ENCODE measurements around the gene HS3ST3A1.

The HS3ST3A1 gene

DNA sequence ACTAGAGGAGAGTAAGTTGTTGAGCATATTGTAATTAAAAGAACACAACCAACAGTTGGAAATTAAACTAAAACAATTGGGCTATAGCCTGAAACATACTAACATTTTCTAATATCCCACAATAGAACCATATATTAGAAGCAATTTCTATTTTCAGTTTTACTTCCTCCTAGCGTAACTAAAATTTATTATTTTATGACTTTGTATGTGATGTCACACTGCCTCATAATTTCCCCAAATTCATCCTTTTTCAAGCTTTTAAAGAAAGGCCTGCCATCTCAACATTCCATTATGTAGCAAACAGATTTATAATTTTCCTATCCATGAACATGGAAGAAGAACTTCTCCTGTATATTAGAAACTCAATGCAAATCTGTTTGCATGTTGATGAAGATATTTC, 110.2 kb downstream of the HS3ST3A1 start:
- no peak for DNase-seq

GRCh38 chr17:13490906-13491482, 110.7 kb downstream of the HS3ST3A1 start:
- DNase-seq, result no peak

DNA sequence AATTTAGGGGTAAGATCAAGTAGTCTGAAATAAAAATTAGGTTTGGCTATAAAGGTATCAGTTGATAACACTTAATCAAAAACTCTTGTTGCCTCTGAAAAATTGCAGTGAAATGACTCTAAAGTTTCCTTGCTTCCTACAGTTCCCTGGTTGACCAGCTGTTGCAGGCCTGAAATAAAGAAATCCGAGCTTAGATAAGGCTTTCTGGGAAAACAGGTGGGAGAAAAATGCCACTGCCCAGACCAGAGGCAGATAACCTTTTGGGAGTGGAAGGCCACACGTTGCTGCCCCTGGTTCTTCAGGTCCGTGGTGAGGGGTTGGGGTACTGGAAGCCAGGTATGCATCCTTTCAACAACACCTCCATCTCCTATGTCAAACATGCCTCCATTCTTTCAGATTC, 111.3 kb downstream of the HS3ST3A1 start:
- no peak for DNase-seq

DNA sequence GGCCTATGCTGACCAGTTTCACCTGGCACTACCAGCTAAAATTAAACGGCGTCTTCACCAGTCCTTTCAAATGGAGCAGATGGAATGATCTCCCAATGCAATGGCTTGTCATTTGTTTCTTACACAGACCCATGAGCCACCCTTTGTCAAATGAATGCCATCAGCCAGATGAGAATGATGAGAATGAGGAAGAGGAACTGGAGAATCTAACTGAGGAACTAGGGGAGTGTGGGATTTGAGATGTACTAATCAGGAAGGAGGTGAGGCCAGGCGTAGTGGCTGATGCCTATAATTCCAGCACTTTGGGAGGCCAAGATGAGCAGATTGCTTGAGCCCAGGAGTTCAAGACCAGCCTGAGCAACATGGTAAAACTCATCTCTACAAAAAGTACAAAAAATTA, 116.4 kb downstream of the HS3ST3A1 start:
- DNase-seq, result no peak

- DNase-seq, result no peak
Observed at GRCh38 chr17:13484020-13484419, 117.7 kb downstream of the HS3ST3A1 start.

DNA sequence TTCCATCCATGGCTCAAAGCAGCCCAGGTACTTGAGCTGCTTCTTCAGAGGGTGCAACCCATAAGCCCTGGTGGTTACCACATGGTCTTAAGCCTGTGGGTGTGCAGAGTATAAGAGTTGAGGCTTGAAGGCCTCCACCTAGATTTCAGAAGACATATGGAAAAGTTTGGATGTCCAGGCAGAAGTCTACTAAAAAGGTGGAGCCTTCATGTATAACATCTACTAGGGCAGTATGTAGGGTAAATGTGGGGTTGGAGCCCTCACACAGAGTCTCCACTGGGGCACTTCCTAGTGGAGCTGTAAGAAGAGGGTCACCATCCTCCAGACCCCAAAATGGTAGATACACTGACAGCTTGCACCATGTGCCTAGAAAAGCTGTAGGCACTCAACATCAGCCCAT, 120.9 kb downstream of the HS3ST3A1 start:
- DNase-seq, result no peak

GRCh38 chr17:13478326-13478830, 123.4 kb downstream of the HS3ST3A1 start:
- DNase-seq, result no peak

DNA sequence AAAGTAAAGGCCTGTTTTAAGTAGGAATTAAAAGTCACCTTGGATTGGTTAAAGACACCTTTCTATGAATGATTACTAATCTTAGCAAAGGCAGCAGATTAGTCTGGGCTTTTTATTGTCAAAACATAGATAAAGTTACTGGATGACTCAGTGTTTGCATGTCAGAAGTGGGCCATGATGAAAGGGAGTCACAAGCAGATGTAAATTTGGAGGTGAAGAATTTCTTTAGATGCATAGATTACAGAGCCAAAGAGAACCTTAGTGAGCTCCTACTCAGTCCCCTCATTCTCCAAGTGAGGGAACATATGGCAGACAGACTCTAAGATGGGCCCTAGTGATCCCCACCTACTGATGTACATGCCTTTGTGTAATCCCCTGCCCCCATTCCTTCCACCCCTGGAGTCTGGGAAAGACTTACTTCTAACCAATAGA, 124.5 kb downstream of the HS3ST3A1 start:
- DNase-seq, result no peak

DNA sequence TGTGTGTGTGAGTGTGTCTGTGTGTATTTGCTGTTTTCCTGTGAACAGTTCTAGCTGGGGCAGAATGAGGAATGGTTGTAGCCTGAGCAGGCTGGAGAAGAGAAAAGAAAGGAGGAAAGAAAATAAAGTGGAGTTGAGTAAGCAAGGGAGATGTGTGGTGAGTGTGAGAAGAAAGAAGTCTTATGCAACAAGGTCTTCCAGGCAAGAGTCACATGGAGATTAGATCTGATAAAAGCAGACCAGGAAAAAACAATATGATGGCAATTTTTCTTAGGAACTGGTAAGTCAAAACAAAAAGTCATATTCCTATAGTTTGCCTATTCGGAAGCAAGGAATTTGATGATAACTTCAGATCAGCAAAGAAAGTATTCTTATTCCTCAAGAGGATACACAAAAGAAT, 125.0 kb downstream of the HS3ST3A1 start:
- no peak for DNase-seq

GRCh38 chr17:13475574-13476223, 126.0 kb downstream of the HS3ST3A1 start:
- DNase-seq, result no peak

DNA sequence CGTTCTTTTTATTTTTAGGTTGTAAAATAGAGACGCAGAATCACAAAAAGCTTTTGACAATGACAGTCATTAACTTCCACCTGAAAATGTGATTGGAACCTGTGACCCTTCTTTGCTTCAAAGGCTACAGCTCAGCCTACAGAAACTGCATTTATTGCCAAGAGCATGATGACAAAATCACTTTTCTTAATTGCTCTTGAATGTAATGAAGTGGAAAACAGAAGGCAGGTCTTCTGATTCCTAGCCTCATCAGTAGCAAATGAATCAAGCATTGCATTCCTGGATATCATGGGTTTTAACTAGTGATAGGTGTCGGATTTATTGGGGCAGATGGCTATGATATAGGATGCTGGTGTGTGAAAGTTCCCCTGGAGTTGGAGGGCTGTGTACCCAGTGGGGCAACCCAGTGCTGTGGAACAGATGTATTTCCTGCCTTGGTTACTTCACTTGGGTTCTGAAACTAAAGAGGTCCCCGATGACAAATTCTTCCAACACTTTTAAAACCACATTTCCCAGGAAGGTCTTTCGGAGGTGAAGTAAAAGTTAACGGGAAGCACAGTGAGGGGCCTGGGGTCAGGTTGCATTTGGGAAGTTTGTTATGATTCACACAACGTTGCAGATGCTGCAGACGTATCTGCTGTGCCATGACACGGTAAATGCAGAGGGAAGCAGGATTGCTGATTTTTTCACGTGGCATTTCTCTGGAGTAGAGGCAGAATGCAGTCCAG, 127.5 kb downstream of the HS3ST3A1 start:
- no peak for DNase-seq

DNA sequence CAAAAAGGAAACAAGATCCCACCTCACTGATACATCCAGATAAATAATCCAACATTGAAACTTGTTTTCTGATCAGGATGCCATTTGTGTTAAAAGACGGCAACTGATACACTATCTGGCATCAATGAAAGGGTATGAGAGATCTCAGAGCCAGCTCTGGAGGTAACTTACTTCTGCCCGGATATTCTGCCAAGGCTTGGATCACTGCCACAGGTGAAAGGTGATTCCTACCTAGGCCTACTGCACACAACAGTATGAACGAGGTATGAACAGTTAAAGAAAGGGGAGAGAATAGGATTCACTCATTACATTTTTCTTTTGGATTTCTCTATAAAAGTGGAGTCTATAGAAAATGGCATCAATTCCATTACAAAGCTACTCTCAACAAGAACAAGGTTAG, 136.1 kb downstream of the HS3ST3A1 start:
- DNase-seq, result no peak

DNA sequence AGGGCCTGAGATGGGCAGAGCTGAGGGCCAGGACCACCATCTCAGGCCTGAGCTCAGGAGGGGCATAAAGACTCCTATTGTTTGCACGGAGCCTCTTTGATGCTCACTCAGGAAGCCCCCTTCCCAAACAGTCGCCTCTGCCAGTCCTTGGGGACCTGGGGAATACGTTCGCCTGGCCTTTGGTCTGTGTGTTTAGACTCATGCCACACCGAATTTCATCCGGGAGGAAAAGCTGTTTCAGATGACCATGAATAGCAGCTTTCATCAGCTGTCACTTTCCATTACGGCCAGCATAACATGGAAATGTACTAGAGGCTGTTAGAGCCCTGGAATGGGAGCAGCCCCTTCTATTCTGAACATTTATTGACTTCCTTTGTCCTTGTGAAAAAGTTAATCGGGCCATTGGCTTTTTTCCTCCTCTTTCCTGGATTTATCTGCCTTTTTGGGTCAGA, 139.0 kb downstream of the HS3ST3A1 start:
- DNase-seq, result no peak

GRCh38 chr17:13462146-13462545, 139.6 kb downstream of the HS3ST3A1 start:
- no peak for DNase-seq

GRCh38 chr17:13460261-13461000, 141.3 kb downstream of the HS3ST3A1 start:
- no peak for DNase-seq

GRCh38 chr17:13457783-13458182, 143.9 kb downstream of the HS3ST3A1 start:
- DNase-seq, result no peak

Measured in T-helper 1 cell (primary cell).